ENCODE measurements around the gene GPR4. TPM values are rescaled to one million over a fixed set of nuclear protein-coding genes. Genes with fewer than 3 reads are reported as not detected.

GPR4 gene
- total RNA-seq, 4 donors from 2014 or later, result 0.27 to 1.4 (median 0.43) TPM

- intact Hi-C loops (cut with DNase I; ENCODE audit: low total_unique reads), result no loop called here
- WGBS, 2 donors (ENCODE audit: low coverage in 1 of 2), result 67 to 72% methylated on average over 6 to 7 of the region's 7 CpGs
- in situ Hi-C loops (cut with MboI; ENCODE audit: low pct_ligation_motif_present in 1 of 4, low pct_unique_long_range_greater_than_20kb in 1 of 4, low sequenced_read_pairs in 3 of 4), result no loop called here
Measured at GRCh38 chr19:45542234-45542668, 59.8 kb downstream of the GPR4 start.

More at GRCh38 chr19:45542234-45542668, 59.8 kb downstream of the GPR4 start:
- Histone ChIP-seq H3K9me3 (no peaks in the 10 kb centered on the region), H3K27ac (no peak overlapping the region), H3K4me3 (no peak overlapping the region), H3K36me3 (no peaks in the 10 kb centered on the region), H3K4me1 (no peaks in the 10 kb centered on the region), H3K27me3 (no peaks in the 10 kb centered on the region)
- TF ChIP-seq POLR2AphosphoS5 (IDR thresholded peaks at IDR 0.05), result no peak
- TF ChIP-seq POLR2A (IDR thresholded peaks at IDR 0.05), result no peak
- TF ChIP-seq CTCF (IDR thresholded peaks at IDR 0.05), result no peak
- TF ChIP-seq EP300 (IDR thresholded peaks at IDR 0.05; ENCODE audit: low read depth), result no peak
- no peak for DNase-seq

Small RNAs within 50 kb of the gene (small RNA-seq; reads per million reads assigned to genes)
- gene RN7SL836P, result 0 reads per million in 4 donors

Other genes with a start within 250 kb of the GPR4 start
- gene ERCC2, start 231.6 kb downstream of the GPR4 start, total RNA-seq, result 10 to 100 TPM in 1 of 4 donors, 1 to 10 TPM in 3; 3.0 to 46.2 (median 9.2) TPM
- gene PPP1R13L, start 197.1 kb downstream of the GPR4 start, total RNA-seq, result 100 to 1,000 TPM in 1 of 4 donors, 10 to 100 TPM in 3; 28.5 to 298 (median 44.4) TPM
- gene POLR1G, start 195.6 kb downstream of the GPR4 start, total RNA-seq, result 1 to 10 TPM in 3 of 4 donors, under 1 TPM in 1; 1.00 to 3.5 (median 1.2) TPM
- 10 to 100 TPM; 38.8 to 42.6 (median 40.0) TPM for gene ERCC1, start 178.3 kb downstream of the GPR4 start, total RNA-seq
- 10 to 100 TPM; 14.5 to 64.7 (median 25.6) TPM for gene FOSB, start 134.2 kb downstream of the GPR4 start, total RNA-seq
- gene RTN2, start 105.2 kb downstream of the GPR4 start, total RNA-seq, result 10 to 100 TPM in 1 of 4 donors, 1 to 10 TPM in 1, not detected in 2; 5.7 to 13.5 TPM
- gene PPM1N, start 103.8 kb downstream of the GPR4 start, total RNA-seq, result 1 to 10 TPM in 2 of 4 donors, under 1 TPM in 1, not detected in 1; 1.00 to 4.3 (median 1.4) TPM
- 100 to 1,000 TPM; 167 to 465 (median 204) TPM for gene VASP, start 94.7 kb downstream of the GPR4 start, total RNA-seq
- 10 to 100 TPM in 1 of 4 donors, 1 to 10 TPM in 3; 6.7 to 10.8 (median 8.6) TPM for gene OPA3, start 17.4 kb downstream of the GPR4 start, total RNA-seq
- 10 to 100 TPM; 40.8 to 64.3 (median 60.0) TPM for gene EML2, start 37.2 kb upstream of the GPR4 start, total RNA-seq
- gene GIPR, start 66.0 kb upstream of the GPR4 start, total RNA-seq, result 10 to 100 TPM; 10.1 to 40.4 (median 14.1) TPM
- 100 to 1,000 TPM in 2 of 4 donors, 10 to 100 TPM in 2; 39.3 to 407 (median 93.4) TPM for gene SNRPD2, start 89.7 kb upstream of the GPR4 start, total RNA-seq
- 10 to 100 TPM in 1 of 4 donors, 1 to 10 TPM in 2, under 1 TPM in 1; 0.75 to 17.3 (median 7.2) TPM for gene QPCTL, start 90.5 kb upstream of the GPR4 start, total RNA-seq
- 10 to 100 TPM; 14.1 to 40.8 (median 19.6) TPM for gene FBXO46, start 128.7 kb upstream of the GPR4 start, total RNA-seq
- not detected for gene MEIOSIN, start 131.2 kb upstream of the GPR4 start, total RNA-seq
- 10 to 100 TPM in 2 of 4 donors, 1 to 10 TPM in 2; 6.7 to 40.4 (median 9.7) TPM for gene SIX5, start 167.0 kb upstream of the GPR4 start, total RNA-seq
- 100 to 1,000 TPM in 2 of 4 donors, 10 to 100 TPM in 2; 19.1 to 237 (median 69.2) TPM for gene DMPK, start 180.3 kb upstream of the GPR4 start, total RNA-seq
- 10 to 100 TPM; 26.8 to 72.9 (median 54.8) TPM for gene DMWD, start 190.6 kb upstream of the GPR4 start, total RNA-seq
- 1 to 10 TPM in 1 of 4 donors, not detected in 3; 1.1 TPM for gene RSPH6A, start 213.1 kb upstream of the GPR4 start, total RNA-seq